B cell (primary cell): ENCODE data around the gene NOTUM. TPM values are rescaled to one million over a fixed set of nuclear protein-coding genes. Genes with fewer than 3 reads are reported as not detected.

Experiments used
- ATAC-seq: fragments of 200-7000 bp; cut with Tn5 transposase; one replicate; pipeline ENCODE4 v1.10.0; 2021; ENCODE audit warnings: low read depth, mild to moderate bottlenecking, moderate number of reproducible peaks, moderate library complexity
- CTCF ChIA-PET: fragments of 350-600 bp; sonication (Branson Sonifier 250); formaldehyde crosslinking; loops from one replicate; lab custom pipeline; 2021; ENCODE audit warnings: antibody characterized with exemption, inconsistent platforms; lab: Charles Lee
- POLR2A ChIA-PET: fragments of 350-600 bp; sonication (Branson Sonifier 250); formaldehyde crosslinking; loops from one replicate; lab custom pipeline; 2021; ENCODE audit warnings: antibody characterized with exemption; lab: Charles Lee
- DNase-seq: peaks from one replicate; pipeline ENCODE4 v3.0.0; 2013
- H2AFZ ChIP-seq: 2 replicates; pipeline ENCODE4 v1.6.1; 2012; ENCODE audit warnings: mild to moderate bottlenecking, low read depth, low read length; ENCODE audit not compliant: insufficient read depth, poor library complexity, severe bottlenecking
- H3K27ac ChIP-seq, 2 donors: 1 replicate in 1 of 2; 2 replicates in 1 of 2; pipeline ENCODE4 v1.5.1; 2012 to 2013; ENCODE audit warnings: low read length in 2 of 2, mild to moderate bottlenecking in 2 of 2, moderate library complexity in 1 of 2
- H3K27me3 ChIP-seq, 4 experiments: fragments of 200-600 bp in 1 of 4; sonication (generic) in 1 of 4; replicated peaks in 1 of 4; 1 replicate in 2 of 4; 2 replicates in 2 of 4; pipeline versions ENCODE4 v1.6.1 to v1.7.0; 2013 to 2016; ENCODE audit warnings: low read length in 3 of 4, mild to moderate bottlenecking in 2 of 4, mixed read lengths in 1 of 4, moderate library complexity in 1 of 4; ENCODE audit not compliant: insufficient read depth in 4 of 4, control insufficient read depth in 3 of 4; ENCODE audit errors: control extremely low read depth in 1 of 4
- H3K36me3 ChIP-seq, 2 experiments: replicated peaks in 1 of 2; 1 replicate in 1 of 2; 2 replicates in 1 of 2; pipeline versions ENCODE4 v1.6.1 to v1.7.1; 2013; ENCODE audit warnings: low read length in 1 of 2; ENCODE audit not compliant: insufficient read depth in 2 of 2, control insufficient read depth in 1 of 2; ENCODE audit errors: control extremely low read depth in 1 of 2, extremely low read depth in 1 of 2
- H3K4me1 ChIP-seq, 2 donors: fragments of 200-600 bp in 1 of 2; sonication (generic) in 1 of 2; 1 replicate in 1 of 2; 2 replicates in 1 of 2; pipeline versions ENCODE4 v1.5.1 to v1.6.1; 2013 to 2017; ENCODE audit warnings: low read length in 2 of 2; ENCODE audit not compliant: control insufficient read depth in 2 of 2, insufficient read depth in 2 of 2
- H3K4me2 ChIP-seq: replicated peaks from 2 replicates; pipeline ENCODE3; 2012; ENCODE audit warnings: mild to moderate bottlenecking, low read depth, low read length; ENCODE audit not compliant: poor library complexity, severe bottlenecking
- H3K4me3 ChIP-seq, 5 experiments: fragments of 200-600 bp in 1 of 5; sonication (generic) in 1 of 5; 1 replicate in 3 of 5; 2 replicates in 2 of 5; pipeline versions ENCODE4 v1.5.1 to v1.7.0; 2011 to 2016; ENCODE audit warnings: low read length in 4 of 5, mild to moderate bottlenecking in 4 of 5, low read depth in 2 of 5, control low read depth in 1 of 5, moderate library complexity in 1 of 5; ENCODE audit not compliant: insufficient read depth in 1 of 5; ENCODE audit errors: control extremely low read depth in 1 of 5, extremely low read depth in 1 of 5
- H3K79me2 ChIP-seq: fragments of 200-600 bp; sonication (generic); one replicate; pipeline ENCODE4 v1.6.0; 2016; ENCODE audit warnings: low read length; ENCODE audit not compliant: control insufficient read depth, insufficient read depth
- H3K9ac ChIP-seq: fragments of 200-600 bp; sonication (generic); 2 replicates; pipeline ENCODE4 v1.6.1; 2017; ENCODE audit warnings: mild to moderate bottlenecking, low read length, moderate library complexity
- H3K9me3 ChIP-seq, 3 donors: one replicate each; pipeline versions ENCODE4 v1.6.1 to v1.7.1; 2013; ENCODE audit warnings: low read length in 2 of 3; ENCODE audit not compliant: control insufficient read depth in 2 of 3, insufficient read depth in 1 of 3; ENCODE audit errors: control extremely low read depth in 1 of 3
- H4K20me1 ChIP-seq: 2 replicates; pipeline ENCODE4 v1.6.0; 2012; ENCODE audit warnings: mild to moderate bottlenecking, low read length; ENCODE audit not compliant: insufficient read depth, control insufficient read depth, poor library complexity, severe bottlenecking
- H3K27ac Mint-ChIP-seq: one replicate; pipeline ENCODE4 v1.8.0; 2021; ENCODE audit warnings: mixed read lengths
- H3K27me3 Mint-ChIP-seq: one replicate; pipeline ENCODE4 v1.8.0; 2021; ENCODE audit warnings: mixed read lengths
- H3K4me1 Mint-ChIP-seq: one replicate; pipeline ENCODE4 v1.8.0; 2021; ENCODE audit warnings: mixed read lengths
- H3K4me3 Mint-ChIP-seq: one replicate; pipeline ENCODE4 v1.8.0; 2021; ENCODE audit warnings: mixed read lengths
- H3K9me3 Mint-ChIP-seq: one replicate; pipeline ENCODE4 v1.8.0; 2022; ENCODE audit warnings: mixed read lengths; ENCODE audit not compliant: insufficient read depth
- CTCF ChIP-seq: fragments of 200-600 bp; IDR thresholded peaks from one replicate; pipeline ENCODE4 v1.8.0; 2022; ENCODE audit warnings: antibody characterized with exemption, mild to moderate bottlenecking
- EZH2 ChIP-seq: IDR thresholded peaks from 2 replicates; pipeline ENCODE4 v1.6.1; 2012; ENCODE audit warnings: borderline replicate concordance, low read depth, mild to moderate bottlenecking, moderate library complexity, low read length; ENCODE audit not compliant: insufficient read depth, poor library complexity, severe bottlenecking
- WGBS: methylation state at CpG from one replicate; pipeline ENCODE4 v1.1.5; 2013; ENCODE audit warnings: missing lambda C conversion rate; ENCODE audit not compliant: insufficient coverage; 5-methylcytosine and 5-hydroxymethylcytosine counted together
- intact Hi-C: fragments of 100-400 bp; cut with micrococcal nuclease; formaldehyde crosslinking; loops from one replicate; pipeline ENCODE4 v1.10.0; 2022
- polyA plus RNA-seq: library from polyadenylated mRNA; depleted of rRNA; stranded (reverse); fragments of >200 nt; gene quantifications from 2 replicates; pipeline ENCODE4 v1.2.3, GENCODE V29; 2012
- total RNA-seq, 2 donors: library from RNA; stranded (reverse); fragments of 120-200 nt in 1 of 2; gene quantifications; 1 replicate in 1 of 2; 2 replicates in 1 of 2; pipeline versions ENCODE4 v1.2.3 to v1.2.4, GENCODE V29; 2013 to 2022

The NOTUM gene
- total and polyA plus RNA-seq, 2 donors (not counting 1 experiment from before 2014, with no cell fraction given), result not detected

GRCh38 chr17:81999587-81999975, 38.6 kb upstream of the NOTUM start:
- no peak for DNase-seq
- Histone ChIP-seq H3K4me2 (no peak overlapping the region), H3K27me3 (no peaks in the 10 kb centered on the region), H3K79me2 (peaks cover 3% of the 10 kb centered on the region), H3K9me3 (no peaks in the 10 kb centered on the region), H4K20me1 (peaks cover 7% of the 10 kb centered on the region), H3K4me3 (no peak overlapping the region), H2AFZ (no peak overlapping the region), H3K9ac (no peak overlapping the region), H3K27ac (no peak overlapping the region), H3K4me1 (no peaks in the 10 kb centered on the region), H3K36me3 (peaks cover 0 to 2% of the 10 kb centered on the region in 2 experiments)
- no peaks in the 10 kb centered on the region for H3K9me3 Mint-ChIP-seq
- CTCF ChIA-PET, result no interaction called here
- no peak overlapping the region for H3K27ac Mint-ChIP-seq
- no peaks in the 10 kb centered on the region for H3K27me3 Mint-ChIP-seq
- no peak overlapping the region for H3K4me3 Mint-ChIP-seq
- intact Hi-C loops, result no loop called here
- H3K4me1 Mint-ChIP-seq, result no peaks in the 10 kb centered on the region
- no peak for ATAC-seq
- WGBS, result 86% methylated on average over 5 of the region's 12 CpGs
- POLR2A ChIA-PET, result no interaction called here
- no peak for TF ChIP-seq EZH2
- TF ChIP-seq CTCF, result no peak

- Histone ChIP-seq H3K79me2 (peaks cover 3% of the 10 kb centered on the region), H3K27me3 (no peaks in the 10 kb centered on the region), H3K36me3 (peaks cover 0 to 2% of the 10 kb centered on the region in 2 experiments), H3K4me1 (no peaks in the 10 kb centered on the region), H4K20me1 (peaks cover 7% of the 10 kb centered on the region), H3K4me3 (no peak overlapping the region), H2AFZ (no peak overlapping the region), H3K9ac (no peak overlapping the region), H3K9me3 (no peaks in the 10 kb centered on the region), H3K27ac (no peak overlapping the region), H3K4me2 (no peak overlapping the region)
- TF ChIP-seq CTCF (no peak), EZH2 (no peak)
- Mint-ChIP-seq H3K27ac (no peak overlapping the region), H3K9me3 (no peaks in the 10 kb centered on the region), H3K27me3 (no peaks in the 10 kb centered on the region), H3K4me3 (no peak overlapping the region), H3K4me1 (no peaks in the 10 kb centered on the region)
- 97% methylated on average over 13 of the region's 14 CpGs for WGBS
- ChIA-PET POLR2A (interaction anchor here (0.5 kb wide), 1 partner anchor 105 kb away, joined by 3 read pairs; no protein-coding TSS in a partner anchor), CTCF (interaction anchor here (0.6 kb wide), 1 partner anchor 42 kb away, joined by 3 read pairs; no protein-coding TSS in a partner anchor)
- DNase-seq (no peak), ATAC-seq (no peak)
- intact Hi-C loops, result no loop called here
These were observed 37.9 kb upstream of the NOTUM start for GRCh38 chr17:81998691-81999438.
